Measurements from ENCODE around the gene HBP1. TPM values are rescaled to one million over a fixed set of nuclear protein-coding genes. Genes with fewer than 3 reads are reported as not detected.
"Not testable (repeated sequence)": the region's sequence is repeated elsewhere in the genome, so short reads cannot be mapped to it uniquely, and the experiment has no call there.

HBP1 gene
- total RNA-seq, 1 donor from 2014 or later: 16.6 TPM

- DNase-seq (ENCODE audit: low spot score): no peak
- Mint-ChIP-seq H3K4me1 (ENCODE audit: low read depth) (no peaks in the 10 kb centered on the region), H3K4me3 (no peak overlapping the region), H3K27me3 (ENCODE audit: insufficient read depth) (no peaks in the 10 kb centered on the region), H3K36me3 (ENCODE audit: low read depth) (peaks cover 36% of the 10 kb centered on the region), H3K9me3 (no peaks in the 10 kb centered on the region), H3K27ac (no peak overlapping the region)
- intact Hi-C loops (cut with micrococcal nuclease): no loop called here
Measured at GRCh38 chr7:107206136-107206535, 37.3 kb downstream of the HBP1 start.

- Mint-ChIP-seq H3K27me3 (ENCODE audit: insufficient read depth) (no peaks in the 10 kb centered on the region), H3K27ac (no peak overlapping the region), H3K9me3 (no peaks in the 10 kb centered on the region), H3K4me1 (ENCODE audit: low read depth) (no peaks in the 10 kb centered on the region), H3K36me3 (ENCODE audit: low read depth) (peaks cover 34% of the 10 kb centered on the region), H3K4me3 (no peak overlapping the region)
- intact Hi-C loops (cut with micrococcal nuclease): no loop called here
- DNase-seq (ENCODE audit: low spot score): no peak
Measured at GRCh38 chr7:107206706-107207105, 37.9 kb downstream of the HBP1 start.

- H3K27me3 Mint-ChIP-seq (ENCODE audit: insufficient read depth): no peaks in the 10 kb centered on the region
- no peaks in the 10 kb centered on the region for H3K4me1 Mint-ChIP-seq (ENCODE audit: low read depth)
- peaks cover 27% of the 10 kb centered on the region for H3K36me3 Mint-ChIP-seq (ENCODE audit: low read depth)
- H3K27ac Mint-ChIP-seq: no peak overlapping the region
- H3K4me3 Mint-ChIP-seq: no peak overlapping the region
- intact Hi-C loops (cut with micrococcal nuclease): no loop called here
- H3K9me3 Mint-ChIP-seq: no peaks in the 10 kb centered on the region
- no peak for DNase-seq (ENCODE audit: low spot score)
Measured at GRCh38 chr7:107207459-107207858, 38.7 kb downstream of the HBP1 start.

- no peaks in the 10 kb centered on the region for H3K9me3 Mint-ChIP-seq
- H3K4me1 Mint-ChIP-seq (ENCODE audit: low read depth): no peaks in the 10 kb centered on the region
- H3K27me3 Mint-ChIP-seq (ENCODE audit: insufficient read depth): no peaks in the 10 kb centered on the region
- DNase-seq (ENCODE audit: low spot score): no peak
- intact Hi-C loops (cut with micrococcal nuclease): no loop called here
- peaks cover 27% of the 10 kb centered on the region for H3K36me3 Mint-ChIP-seq (ENCODE audit: low read depth)
- no peak overlapping the region for H3K27ac Mint-ChIP-seq
- no peak overlapping the region for H3K4me3 Mint-ChIP-seq
Measured at GRCh38 chr7:107208024-107208521, 39.3 kb downstream of the HBP1 start.

- no peak for DNase-seq (ENCODE audit: low spot score)
- no peak overlapping the region for H3K4me3 Mint-ChIP-seq
- H3K36me3 Mint-ChIP-seq (ENCODE audit: low read depth): peaks cover 30% of the 10 kb centered on the region
- intact Hi-C loops (cut with micrococcal nuclease): no loop called here
- H3K27me3 Mint-ChIP-seq (ENCODE audit: insufficient read depth): no peaks in the 10 kb centered on the region
- no peak overlapping the region for H3K27ac Mint-ChIP-seq
- H3K4me1 Mint-ChIP-seq (ENCODE audit: low read depth): no peaks in the 10 kb centered on the region
- peaks cover 3% of the 10 kb centered on the region for H3K9me3 Mint-ChIP-seq
Measured at GRCh38 chr7:107208563-107208962, 39.8 kb downstream of the HBP1 start.

GRCh38 chr7:107209565-107209964 is 40.8 kb downstream of the HBP1 start:
- Mint-ChIP-seq H3K36me3 (ENCODE audit: low read depth) (peaks cover 32% of the 10 kb centered on the region), H3K27ac (no peak overlapping the region), H3K9me3 (peaks cover 9% of the 10 kb centered on the region), H3K27me3 (ENCODE audit: insufficient read depth) (no peaks in the 10 kb centered on the region), H3K4me3 (no peak overlapping the region), H3K4me1 (ENCODE audit: low read depth) (no peaks in the 10 kb centered on the region)
- intact Hi-C loops (cut with micrococcal nuclease): no loop called here
- DNase-seq (ENCODE audit: low spot score): no peak

GRCh38 chr7:107210400-107210799 is 41.6 kb downstream of the HBP1 start:
- H3K4me3 Mint-ChIP-seq: no peak overlapping the region
- peaks cover 16% of the 10 kb centered on the region for H3K9me3 Mint-ChIP-seq
- H3K4me1 Mint-ChIP-seq (ENCODE audit: low read depth): no peaks in the 10 kb centered on the region
- H3K27ac Mint-ChIP-seq: no peak overlapping the region
- no peaks in the 10 kb centered on the region for H3K27me3 Mint-ChIP-seq (ENCODE audit: insufficient read depth)
- DNase-seq (ENCODE audit: low spot score): no peak
- intact Hi-C loops (cut with micrococcal nuclease): no loop called here
- peaks cover 32% of the 10 kb centered on the region for H3K36me3 Mint-ChIP-seq (ENCODE audit: low read depth)

GRCh38 chr7:107212725-107213124 is 43.9 kb downstream of the HBP1 start:
- no peak overlapping the region for H3K4me3 Mint-ChIP-seq
- no peaks in the 10 kb centered on the region for H3K27me3 Mint-ChIP-seq (ENCODE audit: insufficient read depth)
- no peak for DNase-seq (ENCODE audit: low spot score)
- H3K27ac Mint-ChIP-seq: no peak overlapping the region
- H3K36me3 Mint-ChIP-seq (ENCODE audit: low read depth): peaks cover 20% of the 10 kb centered on the region
- intact Hi-C loops (cut with micrococcal nuclease): no loop called here
- H3K4me1 Mint-ChIP-seq (ENCODE audit: low read depth): no peaks in the 10 kb centered on the region
- H3K9me3 Mint-ChIP-seq: peaks cover 27% of the 10 kb centered on the region

- no peak for DNase-seq (ENCODE audit: low spot score)
- H3K36me3 Mint-ChIP-seq (ENCODE audit: low read depth): peaks cover 20% of the 10 kb centered on the region
- H3K27me3 Mint-ChIP-seq (ENCODE audit: insufficient read depth): no peaks in the 10 kb centered on the region
- no peak overlapping the region for H3K4me3 Mint-ChIP-seq
- intact Hi-C loops (cut with micrococcal nuclease): no loop called here
- no peaks in the 10 kb centered on the region for H3K4me1 Mint-ChIP-seq (ENCODE audit: low read depth)
- H3K27ac Mint-ChIP-seq: no peak overlapping the region
- H3K9me3 Mint-ChIP-seq: peaks cover 27% of the 10 kb centered on the region
Measured at GRCh38 chr7:107213193-107213788, 44.5 kb downstream of the HBP1 start.

- H3K27ac Mint-ChIP-seq: no peak overlapping the region
Measured at GRCh38 chr7:107213945-107214344, 45.1 kb downstream of the HBP1 start.

GRCh38 chr7:107219563-107220244 is 50.9 kb downstream of the HBP1 start:
- Mint-ChIP-seq H3K36me3 (ENCODE audit: low read depth) (peaks cover 5% of the 10 kb centered on the region), H3K4me3 (no peak overlapping the region), H3K9me3 (peaks cover 16% of the 10 kb centered on the region), H3K27me3 (ENCODE audit: insufficient read depth) (no peaks in the 10 kb centered on the region), H3K4me1 (ENCODE audit: low read depth) (no peaks in the 10 kb centered on the region), H3K27ac (no peak overlapping the region)
- DNase-seq (ENCODE audit: low spot score): no peak
- intact Hi-C loops (cut with micrococcal nuclease): no loop called here

More at GRCh38 chr7:107213945-107214344, 45.1 kb downstream of the HBP1 start:
- H3K27me3 Mint-ChIP-seq (ENCODE audit: insufficient read depth): no peaks in the 10 kb centered on the region
- DNase-seq (ENCODE audit: low spot score): no peak
- H3K4me3 Mint-ChIP-seq: no peak overlapping the region
- peaks cover 27% of the 10 kb centered on the region for H3K9me3 Mint-ChIP-seq
- H3K36me3 Mint-ChIP-seq (ENCODE audit: low read depth): peaks cover 18% of the 10 kb centered on the region
- no peaks in the 10 kb centered on the region for H3K4me1 Mint-ChIP-seq (ENCODE audit: low read depth)
- intact Hi-C loops (cut with micrococcal nuclease): no loop called here

- no peaks in the 10 kb centered on the region for H3K27me3 Mint-ChIP-seq (ENCODE audit: insufficient read depth)
- H3K27ac Mint-ChIP-seq: no peak overlapping the region
- peaks cover 2% of the 10 kb centered on the region for H3K36me3 Mint-ChIP-seq (ENCODE audit: low read depth)
- no peak overlapping the region for H3K4me3 Mint-ChIP-seq
- peaks cover 11% of the 10 kb centered on the region for H3K9me3 Mint-ChIP-seq
- no peaks in the 10 kb centered on the region for H3K4me1 Mint-ChIP-seq (ENCODE audit: low read depth)
- DNase-seq (ENCODE audit: low spot score): no peak
- intact Hi-C loops (cut with micrococcal nuclease): no loop called here
Measured at GRCh38 chr7:107220356-107220755, 51.6 kb downstream of the HBP1 start.

GRCh38 chr7:107220806-107221205 is 52.0 kb downstream of the HBP1 start:
- H3K27ac Mint-ChIP-seq; H3K36me3 Mint-ChIP-seq (ENCODE audit: low read depth); H3K27me3 Mint-ChIP-seq (ENCODE audit: insufficient read depth); intact Hi-C loops (cut with micrococcal nuclease); H3K4me1 Mint-ChIP-seq (ENCODE audit: low read depth); H3K4me3 Mint-ChIP-seq; DNase-seq (ENCODE audit: low spot score): not testable (repeated sequence)
- peaks cover 11% of the 10 kb centered on the region for H3K9me3 Mint-ChIP-seq

Data from activated T-helper 1 cell treated with anti-CD3 and anti-CD28 coated beads, Interleukin-12 subunit alpha, Interleukin-12 subunit beta, Interleukin-2, Interleukin-4 antibody, amounts not matched to agents 30 ng/mL and 10 ng/mL and 1 ng/mL, durations not matched to agents 14 hours and 24 hours and 36 hours (primary cell).